ENCODE results near the gene MUC12.

The MUC12 gene

GRCh38 chr7:101017064-101017777 lies 47.9 kb downstream of the MUC12 start:
- DNase-seq (ENCODE audit: low read depth): peak; percentile 6
- in situ Hi-C loops (cut with HindIII; ENCODE audit: low sequenced_read_pairs): no loop called here
- TF ChIP-seq CTCF (IDR thresholded peaks at IDR 0.05; ENCODE audit: low read depth, low read length, missing control alignments): no peak
- H3K4me3 ChIP-seq (ENCODE audit: low read depth, low read length): peak overlapping the region; percentile 37

- TF ChIP-seq CTCF (IDR thresholded peaks at IDR 0.05; ENCODE audit: low read depth, low read length, missing control alignments): no peak
- in situ Hi-C loops (cut with HindIII; ENCODE audit: low sequenced_read_pairs): no loop called here
- no peak for DNase-seq (ENCODE audit: low read depth)
- no peak overlapping the region for H3K4me3 ChIP-seq (ENCODE audit: low read depth, low read length)
These were observed 49.2 kb downstream of the MUC12 start for GRCh38 chr7:101018271-101019167.

- DNase-seq (ENCODE audit: low read depth): no peak
- H3K4me3 ChIP-seq (ENCODE audit: low read depth, low read length): no peak overlapping the region
- in situ Hi-C loops (cut with HindIII; ENCODE audit: low sequenced_read_pairs): no loop called here
- no peak for TF ChIP-seq CTCF (IDR thresholded peaks at IDR 0.05; ENCODE audit: low read depth, low read length, missing control alignments)
These were observed 51.1 kb downstream of the MUC12 start for GRCh38 chr7:101020444-101020843.

- in situ Hi-C loops (cut with HindIII; ENCODE audit: low sequenced_read_pairs): no loop called here
- H3K4me3 ChIP-seq (ENCODE audit: low read depth, low read length): no peak overlapping the region
- TF ChIP-seq CTCF (IDR thresholded peaks at IDR 0.05; ENCODE audit: low read depth, low read length, missing control alignments): no peak
- no peak for DNase-seq (ENCODE audit: low read depth)
These were observed 52.3 kb downstream of the MUC12 start for GRCh38 chr7:101021703-101022102.

- no peak for DNase-seq (ENCODE audit: low read depth)
- H3K4me3 ChIP-seq (ENCODE audit: low read depth, low read length): no peak overlapping the region
- no peak for TF ChIP-seq CTCF (IDR thresholded peaks at IDR 0.05; ENCODE audit: low read depth, low read length, missing control alignments)
- in situ Hi-C loops (cut with HindIII; ENCODE audit: low sequenced_read_pairs): no loop called here
These were observed 54.5 kb downstream of the MUC12 start for GRCh38 chr7:101023839-101024238.

GRCh38 chr7:101031082-101031481 lies 61.7 kb downstream of the MUC12 start:
- in situ Hi-C loops (cut with HindIII; ENCODE audit: low sequenced_read_pairs): no loop called here

More at GRCh38 chr7:101031082-101031481, 61.7 kb downstream of the MUC12 start:
- no peak for TF ChIP-seq CTCF (IDR thresholded peaks at IDR 0.05; ENCODE audit: low read depth, low read length, missing control alignments)
- DNase-seq (ENCODE audit: low read depth): no peak
- no peak overlapping the region for H3K4me3 ChIP-seq (ENCODE audit: low read depth, low read length)

All from astrocyte of the cerebellum (primary cell).